Central memory CD4-positive, alpha-beta T cell (primary cell): ENCODE measurements around the gene NDFIP2.

ENCODE experiments used
- DNase-seq: peaks from one replicate; pipeline ENCODE4 v3.0.0; 2022

The NDFIP2 gene

GRCh38 chr13:79459906-79460305, 21.0 kb upstream of the NDFIP2 start:
- DNase-seq = no peak

GRCh38 chr13:79462895-79463294, 18.1 kb upstream of the NDFIP2 start:
- no peak for DNase-seq

- no peak for DNase-seq
Measured at GRCh38 chr13:79463604-79464003, 17.4 kb upstream of the NDFIP2 start.

GRCh38 chr13:79466872-79467271, 14.1 kb upstream of the NDFIP2 start:
- no peak for DNase-seq

GRCh38 chr13:79468402-79468801, 12.6 kb upstream of the NDFIP2 start:
- DNase-seq = no peak

- DNase-seq = no peak
Measured at GRCh38 chr13:79468819-79469218, 12.1 kb upstream of the NDFIP2 start.

GRCh38 chr13:79469608-79470007, 11.3 kb upstream of the NDFIP2 start:
- no peak for DNase-seq

GRCh38 chr13:79470666-79471065, 10.3 kb upstream of the NDFIP2 start:
- no peak for DNase-seq

- no peak for DNase-seq
Measured at GRCh38 chr13:79475569-79475968, 5.4 kb upstream of the NDFIP2 start.

- no peak for DNase-seq
Measured at GRCh38 chr13:79477968-79478367, 3.0 kb upstream of the NDFIP2 start.

GRCh38 chr13:79479882-79480281, 1.1 kb upstream of the NDFIP2 start:
- no peak for DNase-seq

- peak; percentile 22 for DNase-seq
Measured at GRCh38 chr13:79481685-79482052, 714 bp downstream of the NDFIP2 start.

- no peak for DNase-seq
Measured at GRCh38 chr13:79482281-79482970, 1.5 kb downstream of the NDFIP2 start.

GRCh38 chr13:79483086-79483706, 2.2 kb downstream of the NDFIP2 start:
- DNase-seq = no peak

- DNase-seq = no peak
Measured at GRCh38 chr13:79485014-79485811, 4.3 kb downstream of the NDFIP2 start.

GRCh38 chr13:79486433-79487188, 5.7 kb downstream of the NDFIP2 start:
- no peak for DNase-seq

- DNase-seq = no peak
Measured at GRCh38 chr13:79490326-79490725, 9.4 kb downstream of the NDFIP2 start.

- no peak for DNase-seq
Measured at GRCh38 chr13:79490824-79491223, 9.9 kb downstream of the NDFIP2 start.

GRCh38 chr13:79491715-79492114, 10.8 kb downstream of the NDFIP2 start:
- DNase-seq = no peak

- DNase-seq = no peak
Measured at GRCh38 chr13:79492313-79492798, 11.4 kb downstream of the NDFIP2 start.

- DNase-seq = no peak
Measured at GRCh38 chr13:79492918-79493594, 12.1 kb downstream of the NDFIP2 start.

GRCh38 chr13:79496188-79496587, 15.2 kb downstream of the NDFIP2 start:
- DNase-seq = no peak
